A673 (cell line): ENCODE results near the gene TTYH1. TPM values are rescaled to one million over a fixed set of nuclear protein-coding genes. Genes with fewer than 3 reads are reported as not detected.

Experiments used
- BruUV-seq: library from RNA; stranded (reverse); fragments of 400-500 nt; replicated peaks from 2 replicates; lab custom pipeline; 2021; lab: Mats Ljungman, UMichigan
- CTCF ChIA-PET: fragments of 300-600 bp; sonication (Branson Sonifier 250); formaldehyde crosslinking; loops from one replicate; lab custom pipeline; 2022; ENCODE audit warnings: antibody characterized with exemption; lab: Charles Lee
- POLR2A ChIA-PET: fragments of 300-600 bp; sonication (Branson Sonifier 250); formaldehyde crosslinking; loops from one replicate; lab custom pipeline; 2022; ENCODE audit warnings: antibody characterized with exemption; ENCODE audit not compliant: low non-redundant PET; lab: Charles Lee
- DNase-seq: peaks from one replicate; pipeline ENCODE4 v3.0.0-alpha.2; 2015; ENCODE audit warnings: low spot score
- H3K27ac ChIP-seq: fragments of 200-600 bp; sonication (generic); 2 replicates; pipeline ENCODE4 v1.5.1; 2016; ENCODE audit warnings: mixed run types, low read depth, mild to moderate bottlenecking, mixed read lengths, antibody characterized with exemption, low read length; ENCODE audit not compliant: poor library complexity, severe bottlenecking
- H3K27me3 ChIP-seq: fragments of 200-600 bp; sonication (generic); replicated peaks from 2 replicates; pipeline ENCODE4 v1.6.1; 2017; ENCODE audit warnings: mixed run types, low read depth, mild to moderate bottlenecking, mixed read lengths, antibody characterized with exemption, low read length; ENCODE audit not compliant: insufficient read depth, poor library complexity
- H3K36me3 ChIP-seq: fragments of 200-600 bp; sonication (generic); 2 replicates; pipeline ENCODE4 v1.6.1; 2016; ENCODE audit warnings: mixed run types, mild to moderate bottlenecking, mixed read lengths, antibody characterized with exemption, low read length; ENCODE audit not compliant: insufficient read depth, poor library complexity, severe bottlenecking
- H3K4me1 ChIP-seq: fragments of 200-600 bp; sonication (generic); 2 replicates; pipeline ENCODE4 v1.6.1; 2017; ENCODE audit warnings: mixed run types, mild to moderate bottlenecking, mixed read lengths, antibody characterized with exemption, low read length; ENCODE audit not compliant: insufficient read depth, poor library complexity, severe bottlenecking
- H3K4me3 ChIP-seq: fragments of 200-600 bp; sonication (generic); 2 replicates; pipeline ENCODE4 v1.5.1; 2016; ENCODE audit warnings: low read depth, mixed run types, mild to moderate bottlenecking, mixed read lengths, low read length; ENCODE audit not compliant: poor library complexity, severe bottlenecking
- H3K9me3 ChIP-seq: fragments of 200-600 bp; sonication (generic); 2 replicates; pipeline ENCODE4 v1.6.1; 2016; ENCODE audit warnings: mixed run types, low read depth, mild to moderate bottlenecking, mixed read lengths, antibody characterized with exemption, low read length; ENCODE audit not compliant: poor library complexity, severe bottlenecking
- CTCF ChIP-seq: fragments of 300-800, 200-600 bp; sonication (generic); conservative IDR thresholded peaks from 2 replicates; pipeline ENCODE4 v1.5.1; 2017; ENCODE audit warnings: low read depth, mild to moderate bottlenecking, antibody characterized with exemption, low read length, moderate library complexity, mixed read lengths
- EZH2 ChIP-seq: fragments of 200-600 bp; sonication (generic); IDR thresholded peaks from 2 replicates; pipeline ENCODE4 v1.6.1; 2017; ENCODE audit warnings: borderline replicate concordance, low read depth, mild to moderate bottlenecking, mixed read lengths, antibody characterized with exemption, low read length; ENCODE audit not compliant: poor library complexity, severe bottlenecking
- intact Hi-C: fragments of 100-400 bp; cut with micrococcal nuclease; formaldehyde crosslinking; loops from one replicate; pipeline ENCODE4 v1.10.0; 2022; ENCODE audit not compliant: unreplicated experiment
- total RNA-seq: library from RNA; stranded (reverse); gene quantifications from 2 replicates; pipeline ENCODE4 v1.2.3, GENCODE V29; 2021

TTYH1 gene
- total RNA-seq, 1 experiment from 2014 or later, result 3.0 TPM

GRCh38 chr19:54448774-54449700, 33.8 kb downstream of the TTYH1 start, which contains the start of gene LENG8:
Gene LENG8, plus strand, starts transcription at chr19:54449199. Its CDS starts 2,146 bp downstream, at chr19:54451345.
- H3K9me3 ChIP-seq, result no peaks in the 10 kb centered on the region
- peak within 1 kb of the TSS; percentile 98 for H3K27ac ChIP-seq
- H3K36me3 ChIP-seq, result peaks cover 45% of the 10 kb centered on the region
- peak; percentile 97 for DNase-seq
- intact Hi-C loops, result no loop called here
- CTCF ChIA-PET, result interaction anchor here (0.6 to 1.2 kb wide), 2 partner anchors 12 to 14 kb away, joined by 3 to 8 read pairs; no protein-coding TSS in a partner anchor
- H3K27me3 ChIP-seq, result no peaks in the 10 kb centered on the region
- peaks cover 14% of the 10 kb centered on the region for H3K4me1 ChIP-seq
- H3K4me3 ChIP-seq, result peak within 1 kb of the TSS; percentile 85
- no peak for TF ChIP-seq CTCF
- BruUV-seq, result no TSS peak
- POLR2A ChIA-PET, result interaction anchor here (0.5 to 0.6 kb wide), 3 partner anchors 10 to 29 kb away, joined by 3 to 12 read pairs (median 3); no protein-coding TSS in a partner anchor

- intact Hi-C loops, result no loop called here
- Histone ChIP-seq H3K9me3 (no peaks in the 10 kb centered on the region), H3K27ac (peak overlapping the region; percentile 98), H3K4me1 (peaks cover 14% of the 10 kb centered on the region), H3K27me3 (no peaks in the 10 kb centered on the region), H3K4me3 (peak overlapping the region; percentile 85), H3K36me3 (peaks cover 50% of the 10 kb centered on the region)
- POLR2A ChIA-PET, result interaction anchor here (0.5 kb wide), 1 partner anchor 12 kb away, joined by 12 read pairs; no protein-coding TSS in a partner anchor
- TF ChIP-seq EZH2, result no peak
- TF ChIP-seq CTCF, result no peak
- no peak for DNase-seq
- no TSS peak for BruUV-seq
- CTCF ChIA-PET, result no interaction called here
Observed at GRCh38 chr19:54449701-54450069, 34.4 kb downstream of the TTYH1 start.

GRCh38 chr19:54451331-54451871, 36.1 kb downstream of the TTYH1 start:
- Histone ChIP-seq H3K4me3 (no peak overlapping the region), H3K27ac (peak overlapping the region; percentile 45), H3K27me3 (no peaks in the 10 kb centered on the region), H3K4me1 (peaks cover 14% of the 10 kb centered on the region), H3K9me3 (no peaks in the 10 kb centered on the region), H3K36me3 (peaks cover 57% of the 10 kb centered on the region)
- ChIA-PET CTCF (no interaction called here), POLR2A (no interaction called here)
- DNase-seq, result no peak
- BruUV-seq, result no TSS peak
- intact Hi-C loops, result no loop called here
- TF ChIP-seq EZH2, result no peak
- TF ChIP-seq CTCF, result no peak
